K562 (cell line): ENCODE measurements around the gene BHLHE40. TPM values are rescaled to one million over a fixed set of nuclear protein-coding genes. Genes with fewer than 3 reads are reported as not detected.

ENCODE experiments used
- CBFA2T3 ChIP-seq: fragments of 450-650 bp; IDR thresholded peaks from 2 replicates; pipeline ENCODE4 v1.6.1; 2017
- CEBPB ChIP-seq: fragments of 450-650 bp; IDR thresholded peaks from 2 replicates; pipeline ENCODE4 v1.6.1; 2016; ENCODE audit warnings: missing genetic modification characterization, missing compliant biosample characterization
- CTBP1 ChIP-seq: fragments of 450-650 bp; IDR thresholded peaks from 2 replicates; pipeline ENCODE4 v1.6.1; 2016; ENCODE audit warnings: borderline replicate concordance
- E2F3 ChIP-seq: fragments of 250-450 bp; sonication (Bioruptor Pico); IDR thresholded peaks from 2 replicates; pipeline ENCODE4 v1.4.0; 2020; ENCODE audit warnings: mild to moderate bottlenecking
- ETV5 ChIP-seq: sonication (generic); formaldehyde crosslinking; IDR thresholded peaks from 2 replicates; pipeline ENCODE4 v1.4.0; 2020; ENCODE audit warnings: low read depth, mild to moderate bottlenecking, missing genetic modification reagents
- HMG20A ChIP-seq: fragments of 450-650 bp; formaldehyde crosslinking; conservative IDR thresholded peaks from 2 replicates; pipeline ENCODE4 v1.4.0; 2020; ENCODE audit warnings: mild to moderate bottlenecking, mixed read lengths
- KDM2B ChIP-seq: fragments of 250-450 bp; sonication (Bioruptor Pico); IDR thresholded peaks from 2 replicates; pipeline ENCODE4 v1.8.0; 2021; ENCODE audit warnings: mild to moderate bottlenecking, moderate library complexity
- KHSRP ChIP-seq: fragments of 450-650 bp; IDR thresholded peaks from 2 replicates; pipeline ENCODE4 v1.6.1; 2017
- MTA1 ChIP-seq: fragments of 450-650 bp; IDR thresholded peaks from 2 replicates; pipeline ENCODE4 v1.6.1; 2017; ENCODE audit warnings: borderline replicate concordance
- RBM17 ChIP-seq: fragments of 200-400 bp; formaldehyde crosslinking; IDR thresholded peaks from 2 replicates; pipeline ENCODE4 v1.6.1; 2017; ENCODE audit warnings: low read depth, mild to moderate bottlenecking, low read length, borderline replicate concordance
- SMARCE1 ChIP-seq: fragments of 450-650 bp; IDR thresholded peaks from 2 replicates; pipeline ENCODE4 v1.7.1; 2016; ENCODE audit warnings: mild to moderate bottlenecking
- SRSF9 ChIP-seq: fragments of 200-400 bp; formaldehyde crosslinking; IDR thresholded peaks from 2 replicates; pipeline ENCODE4 v1.6.1; 2017; ENCODE audit warnings: low read depth, low read length, borderline replicate concordance
- SUPT5H ChIP-seq: fragments of 450-650 bp; IDR thresholded peaks from 2 replicates; pipeline ENCODE4 v1.6.1; 2016
- TFAM ChIP-seq: fragments of 250-450 bp; sonication (Bioruptor Pico); conservative IDR thresholded peaks from 2 replicates; pipeline ENCODE4 v1.5.0; 2021; ENCODE audit warnings: mild to moderate bottlenecking, moderate library complexity
- ZNF232 ChIP-seq: sonication (generic); formaldehyde crosslinking; IDR thresholded peaks from 2 replicates; pipeline ENCODE4 v1.8.0; 2022; ENCODE audit warnings: mild to moderate bottlenecking, missing genetic modification reagents
- ZNF239 ChIP-seq: fragments of 250-450 bp; sonication (Bioruptor Pico); IDR thresholded peaks from 2 replicates; pipeline ENCODE4 v1.4.0; 2020; ENCODE audit warnings: mild to moderate bottlenecking
- polyA plus RNA-seq, 8 experiments: library from polyadenylated mRNA; depleted of rRNA in 4 of 8; stranded (reverse) in 5 of 8; unstranded in 3 of 8; fragments of >200 nt; fragmentation: Nextera tagmentation in 2 of 8; fragmentation: Illumina TruSeq in 1 of 8; extraction: Ambion mirVana in 2 of 8; extraction: Trizol in 1 of 8; gene quantifications; 2 replicates each; pipeline versions ENCODE4 v1.2.1 to v1.2.3, GENCODE V29; 2011 to 2014; ENCODE audit warnings: inconsistent platforms in 1 of 8, missing spikeins in 1 of 8
- total RNA-seq, 7 experiments: library from RNA; depleted of rRNA in 6 of 7; stranded (reverse); fragments of >200 nt in 6 of 7; fragmentation: Illumina TruSeq in 2 of 7; extraction: Trizol in 2 of 7; gene quantifications; 2 replicates each; pipeline versions ENCODE4 v1.2.1 to v1.2.3, GENCODE V29; 2011 to 2021; ENCODE audit warnings: low replicate concordance in 1 of 7
- TF ChIP-seq, protein P1 (sequence below): fragments of 250-450 bp; sonication (Bioruptor Pico); IDR thresholded peaks from 2 replicates; pipeline ENCODE4 v1.8.0; 2022; ENCODE audit warnings: moderate library complexity, mild to moderate bottlenecking, inconsistent platforms
- TF ChIP-seq, protein P2 (sequence below): IDR thresholded peaks from 3 replicates; pipeline ENCODE4 v1.6.1; 2011; ENCODE audit warnings: borderline replicate concordance, mild to moderate bottlenecking; ENCODE audit not compliant: insufficient read length, insufficient read depth
- TF ChIP-seq, protein P3 (sequence below): fragments of 250-450 bp; sonication (Bioruptor Pico); IDR thresholded peaks from 2 replicates; pipeline ENCODE4 v1.5.0; 2021
- TF ChIP-seq, protein P4 (sequence below): fragments of 250-450 bp; sonication (Bioruptor Pico); IDR thresholded peaks from 2 replicates; pipeline ENCODE4 v1.5.0; 2022; ENCODE audit warnings: mild to moderate bottlenecking
- TF ChIP-seq, protein P5 (sequence below): sonication (generic); formaldehyde crosslinking; IDR thresholded peaks from 2 replicates; pipeline ENCODE4 v1.8.1; 2022; ENCODE audit warnings: missing genetic modification reagents

BHLHE40 gene
- total and polyA plus RNA-seq, 9 of the 15 experiments (the other 6 are each of a cell fraction or from before 2014, with no cell fraction given) = 12.0 to 83.9 (median 31.4) TPM

DNA sequence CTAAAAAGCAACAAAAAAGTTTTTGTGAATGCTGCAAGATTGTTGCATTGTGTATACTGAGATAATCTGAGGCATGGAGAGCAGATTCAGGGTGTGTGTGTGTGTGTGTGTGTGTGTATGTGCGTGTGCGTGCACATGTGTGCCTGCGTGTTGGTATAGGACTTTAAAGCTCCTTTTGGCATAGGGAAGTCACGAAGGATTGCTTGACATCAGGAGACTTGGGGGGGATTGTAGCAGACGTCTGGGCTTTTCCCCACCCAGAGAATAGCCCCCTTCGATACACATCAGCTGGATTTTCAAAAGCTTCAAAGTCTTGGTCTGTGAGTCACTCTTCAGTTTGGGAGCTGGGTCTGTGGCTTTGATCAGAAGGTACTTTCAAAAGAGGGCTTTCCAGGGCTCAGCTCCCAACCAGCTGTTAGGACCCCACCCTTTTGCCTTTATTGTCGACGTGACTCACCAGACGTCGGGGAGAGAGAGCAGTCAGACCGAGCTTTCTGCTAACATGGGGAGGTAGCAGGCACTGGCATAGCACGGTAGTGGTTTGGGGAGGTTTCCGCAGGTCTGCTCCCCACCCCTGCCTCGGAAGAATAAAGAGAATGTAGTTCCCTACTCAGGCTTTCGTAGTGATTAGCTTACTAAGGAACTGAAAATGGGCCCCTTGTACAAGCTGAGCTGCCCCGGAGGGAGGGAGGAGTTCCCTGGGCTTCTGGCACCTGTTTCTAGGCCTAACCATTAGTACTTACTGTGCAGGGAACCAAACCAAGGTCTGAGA is 4.7 kb downstream of the BHLHE40 start (continued):
- TF ChIP-seq, protein P1, sequence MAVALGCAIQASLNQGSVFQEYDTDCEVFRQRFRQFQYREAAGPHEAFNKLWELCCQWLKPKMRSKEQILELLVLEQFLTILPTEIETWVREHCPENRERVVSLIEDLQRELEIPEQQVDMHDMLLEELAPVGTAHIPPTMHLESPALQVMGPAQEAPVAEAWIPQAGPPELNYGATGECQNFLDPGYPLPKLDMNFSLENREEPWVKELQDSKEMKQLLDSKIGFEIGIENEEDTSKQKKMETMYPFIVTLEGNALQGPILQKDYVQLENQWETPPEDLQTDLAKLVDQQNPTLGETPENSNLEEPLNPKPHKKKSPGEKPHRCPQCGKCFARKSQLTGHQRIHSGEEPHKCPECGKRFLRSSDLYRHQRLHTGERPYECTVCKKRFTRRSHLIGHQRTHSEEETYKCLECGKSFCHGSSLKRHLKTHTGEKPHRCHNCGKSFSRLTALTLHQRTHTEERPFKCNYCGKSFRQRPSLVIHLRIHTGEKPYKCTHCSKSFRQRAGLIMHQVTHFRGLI (CRISPR knock-in tag) = no peak
- peak; percentile 67; the same call in 1 of the 2 replicates for TF ChIP-seq SMARCE1
- no peak for TF ChIP-seq ETV5 (CRISPR knock-in tag)
- TF ChIP-seq RBM17 = no peak
- 0 out of 2 replicates have a peak, but pooled peaks have one; percentile 5 for TF ChIP-seq E2F3 (CRISPR knock-in tag)
- no peak for TF ChIP-seq KHSRP
- TF ChIP-seq, protein P2, sequence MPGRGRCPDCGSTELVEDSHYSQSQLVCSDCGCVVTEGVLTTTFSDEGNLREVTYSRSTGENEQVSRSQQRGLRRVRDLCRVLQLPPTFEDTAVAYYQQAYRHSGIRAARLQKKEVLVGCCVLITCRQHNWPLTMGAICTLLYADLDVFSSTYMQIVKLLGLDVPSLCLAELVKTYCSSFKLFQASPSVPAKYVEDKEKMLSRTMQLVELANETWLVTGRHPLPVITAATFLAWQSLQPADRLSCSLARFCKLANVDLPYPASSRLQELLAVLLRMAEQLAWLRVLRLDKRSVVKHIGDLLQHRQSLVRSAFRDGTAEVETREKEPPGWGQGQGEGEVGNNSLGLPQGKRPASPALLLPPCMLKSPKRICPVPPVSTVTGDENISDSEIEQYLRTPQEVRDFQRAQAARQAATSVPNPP = no peak
- TF ChIP-seq CEBPB (tag) = no peak
- no peak for TF ChIP-seq CBFA2T3
- 0 out of 2 replicates have a peak, but pooled peaks have one; percentile 10 for TF ChIP-seq HMG20A (CRISPR knock-in tag)
- TF ChIP-seq SUPT5H = peak; percentile 81
- no peak for TF ChIP-seq CTBP1
- TF ChIP-seq SRSF9 = no peak
- TF ChIP-seq, protein P3, sequence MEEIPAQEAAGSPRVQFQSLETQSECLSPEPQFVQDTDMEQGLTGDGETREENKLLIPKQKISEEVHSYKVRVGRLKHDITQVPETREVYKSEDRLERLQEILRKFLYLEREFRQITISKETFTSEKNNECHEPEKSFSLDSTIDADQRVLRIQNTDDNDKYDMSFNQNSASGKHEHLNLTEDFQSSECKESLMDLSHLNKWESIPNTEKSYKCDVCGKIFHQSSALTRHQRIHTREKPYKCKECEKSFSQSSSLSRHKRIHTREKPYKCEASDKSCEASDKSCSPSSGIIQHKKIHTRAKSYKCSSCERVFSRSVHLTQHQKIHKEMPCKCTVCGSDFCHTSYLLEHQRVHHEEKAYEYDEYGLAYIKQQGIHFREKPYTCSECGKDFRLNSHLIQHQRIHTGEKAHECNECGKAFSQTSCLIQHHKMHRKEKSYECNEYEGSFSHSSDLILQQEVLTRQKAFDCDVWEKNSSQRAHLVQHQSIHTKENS (CRISPR knock-in tag) = no peak
- no peak for TF ChIP-seq ZNF232 (CRISPR knock-in tag)
- TF ChIP-seq, protein P4, sequence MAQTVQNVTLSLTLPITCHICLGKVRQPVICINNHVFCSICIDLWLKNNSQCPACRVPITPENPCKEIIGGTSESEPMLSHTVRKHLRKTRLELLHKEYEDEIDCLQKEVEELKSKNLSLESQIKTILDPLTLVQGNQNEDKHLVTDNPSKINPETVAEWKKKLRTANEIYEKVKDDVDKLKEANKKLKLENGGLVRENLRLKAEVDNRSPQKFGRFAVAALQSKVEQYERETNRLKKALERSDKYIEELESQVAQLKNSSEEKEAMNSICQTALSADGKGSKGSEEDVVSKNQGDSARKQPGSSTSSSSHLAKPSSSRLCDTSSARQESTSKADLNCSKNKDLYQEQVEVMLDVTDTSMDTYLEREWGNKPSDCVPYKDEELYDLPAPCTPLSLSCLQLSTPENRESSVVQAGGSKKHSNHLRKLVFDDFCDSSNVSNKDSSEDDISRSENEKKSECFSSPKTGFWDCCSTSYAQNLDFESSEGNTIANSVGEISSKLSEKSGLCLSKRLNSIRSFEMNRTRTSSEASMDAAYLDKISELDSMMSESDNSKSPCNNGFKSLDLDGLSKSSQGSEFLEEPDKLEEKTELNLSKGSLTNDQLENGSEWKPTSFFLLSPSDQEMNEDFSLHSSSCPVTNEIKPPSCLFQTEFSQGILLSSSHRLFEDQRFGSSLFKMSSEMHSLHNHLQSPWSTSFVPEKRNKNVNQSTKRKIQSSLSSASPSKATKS (CRISPR knock-in tag) = no peak
- no peak for TF ChIP-seq KDM2B
- no peak; the same call in 1 of the 2 replicates for TF ChIP-seq ZNF239 (CRISPR knock-in tag)
- no peak for TF ChIP-seq TFAM (CRISPR knock-in tag)
- TF ChIP-seq, protein P5, sequence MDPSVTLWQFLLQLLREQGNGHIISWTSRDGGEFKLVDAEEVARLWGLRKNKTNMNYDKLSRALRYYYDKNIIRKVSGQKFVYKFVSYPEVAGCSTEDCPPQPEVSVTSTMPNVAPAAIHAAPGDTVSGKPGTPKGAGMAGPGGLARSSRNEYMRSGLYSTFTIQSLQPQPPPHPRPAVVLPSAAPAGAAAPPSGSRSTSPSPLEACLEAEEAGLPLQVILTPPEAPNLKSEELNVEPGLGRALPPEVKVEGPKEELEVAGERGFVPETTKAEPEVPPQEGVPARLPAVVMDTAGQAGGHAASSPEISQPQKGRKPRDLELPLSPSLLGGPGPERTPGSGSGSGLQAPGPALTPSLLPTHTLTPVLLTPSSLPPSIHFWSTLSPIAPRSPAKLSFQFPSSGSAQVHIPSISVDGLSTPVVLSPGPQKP (CRISPR knock-in tag) = no peak
- no peak for TF ChIP-seq MTA1
